Type B pancreatic cell (in vitro differentiated cells): Measurements from ENCODE around the gene TACR2. TPM values are rescaled to one million over a fixed set of nuclear protein-coding genes. Genes with fewer than 3 reads are reported as not detected.

Experiments
- DNase-seq: peaks from one replicate; pipeline ENCODE4 v3.0.0; 2021; ENCODE audit warnings: mixed read lengths; ENCODE audit not compliant: unreplicated experiment; ENCODE audit errors: extremely low spot score
- H3K27ac Mint-ChIP-seq: 2 replicates; pipeline ENCODE4 v1.8.0; 2021; ENCODE audit warnings: mild to moderate bottlenecking, mixed read lengths
- H3K27me3 Mint-ChIP-seq: 2 replicates; pipeline ENCODE4 v1.8.0; 2021; ENCODE audit warnings: mixed read lengths
- H3K36me3 Mint-ChIP-seq: 2 replicates; pipeline ENCODE4 v1.8.0; 2021; ENCODE audit warnings: mixed read lengths
- H3K4me1 Mint-ChIP-seq: one replicate; pipeline ENCODE4 v1.8.0; 2021; ENCODE audit warnings: mixed read lengths; ENCODE audit not compliant: unreplicated experiment
- H3K4me3 Mint-ChIP-seq: 2 replicates; pipeline ENCODE4 v1.8.0; 2021; ENCODE audit warnings: mild to moderate bottlenecking, mixed read lengths
- H3K9me3 Mint-ChIP-seq: 2 replicates; pipeline ENCODE4 v1.8.0; 2021; ENCODE audit warnings: mixed read lengths
- CTCF ChIP-seq: fragments of 200-600 bp; sonication (generic); conservative IDR thresholded peaks from 2 replicates; pipeline ENCODE4 v1.5.0; 2021; ENCODE audit warnings: antibody characterized with exemption, mild to moderate bottlenecking
- total RNA-seq: library from RNA; stranded (reverse); gene quantifications from 2 replicates; pipeline ENCODE4 v1.2.1, GENCODE V29; 2021; ENCODE audit warnings: low replicate concordance

Gene TACR2
- total RNA-seq, 1 donor from 2014 or later = not detected

- DNase-seq = no peak
- TF ChIP-seq CTCF = no peak
- Mint-ChIP-seq H3K9me3 (no peaks in the 10 kb centered on the region), H3K36me3 (peaks cover 17% of the 10 kb centered on the region), H3K4me3 (no peak overlapping the region), H3K27me3 (no peaks in the 10 kb centered on the region), H3K4me1 (peaks cover 5% of the 10 kb centered on the region), H3K27ac (no peak overlapping the region)
Observed at GRCh38 chr10:69375307-69376151, 41.2 kb downstream of the TACR2 start.

GRCh38 chr10:69374931-69375306 lies 41.8 kb downstream of the TACR2 start:
- no peak overlapping the region for H3K27ac Mint-ChIP-seq
- no peaks in the 10 kb centered on the region for H3K27me3 Mint-ChIP-seq
- H3K4me1 Mint-ChIP-seq = peaks cover 5% of the 10 kb centered on the region
- H3K9me3 Mint-ChIP-seq = no peaks in the 10 kb centered on the region
- TF ChIP-seq CTCF = no peak
- H3K36me3 Mint-ChIP-seq = peaks cover 24% of the 10 kb centered on the region
- DNase-seq = no peak
- no peak overlapping the region for H3K4me3 Mint-ChIP-seq

GRCh38 chr10:69374242-69374641 lies 42.5 kb downstream of the TACR2 start:
- no peaks in the 10 kb centered on the region for H3K27me3 Mint-ChIP-seq
- no peak for DNase-seq
- TF ChIP-seq CTCF = no peak
- H3K4me1 Mint-ChIP-seq = peaks cover 5% of the 10 kb centered on the region
- peaks cover 28% of the 10 kb centered on the region for H3K36me3 Mint-ChIP-seq
- no peaks in the 10 kb centered on the region for H3K9me3 Mint-ChIP-seq
- H3K27ac Mint-ChIP-seq = no peak overlapping the region
- no peak overlapping the region for H3K4me3 Mint-ChIP-seq

GRCh38 chr10:69372126-69372980 lies 44.4 kb downstream of the TACR2 start:
- DNase-seq = no peak
- peaks cover 30% of the 10 kb centered on the region for H3K36me3 Mint-ChIP-seq
- no peak for TF ChIP-seq CTCF
- peaks cover 5% of the 10 kb centered on the region for H3K4me1 Mint-ChIP-seq
- H3K4me3 Mint-ChIP-seq = no peak overlapping the region
- H3K9me3 Mint-ChIP-seq = no peaks in the 10 kb centered on the region
- H3K27me3 Mint-ChIP-seq = no peaks in the 10 kb centered on the region
- H3K27ac Mint-ChIP-seq = no peak overlapping the region

GRCh38 chr10:69367469-69367868 lies 49.2 kb downstream of the TACR2 start:
- peaks cover 18% of the 10 kb centered on the region for H3K4me1 Mint-ChIP-seq
- H3K4me3 Mint-ChIP-seq = no peak overlapping the region
- H3K36me3 Mint-ChIP-seq = peaks cover 30% of the 10 kb centered on the region
- TF ChIP-seq CTCF = no peak
- H3K27ac Mint-ChIP-seq = no peak overlapping the region
- no peaks in the 10 kb centered on the region for H3K27me3 Mint-ChIP-seq
- no peaks in the 10 kb centered on the region for H3K9me3 Mint-ChIP-seq
- DNase-seq = no peak
